Measurements from ENCODE around the gene EPN1. TPM values are rescaled to one million over a fixed set of nuclear protein-coding genes. Genes with fewer than 3 reads are reported as not detected.
A peak's percentile ranks its signal among the peaks of the same experiment; 100 is the strongest.

EPN1 gene
- total and polyA plus RNA-seq, 2 of the 13 experiments (the other 11 are each of a cell fraction or from before 2014, with no cell fraction given): 28.9 to 31.7 TPM

- TF ChIP-seq ZNF781 (CRISPR knock-in tag; IDR thresholded peaks at IDR 0.05; ENCODE audit: borderline replicate concordance, not compliant biosample characterization): no peak
- TF ChIP-seq, protein P1, sequence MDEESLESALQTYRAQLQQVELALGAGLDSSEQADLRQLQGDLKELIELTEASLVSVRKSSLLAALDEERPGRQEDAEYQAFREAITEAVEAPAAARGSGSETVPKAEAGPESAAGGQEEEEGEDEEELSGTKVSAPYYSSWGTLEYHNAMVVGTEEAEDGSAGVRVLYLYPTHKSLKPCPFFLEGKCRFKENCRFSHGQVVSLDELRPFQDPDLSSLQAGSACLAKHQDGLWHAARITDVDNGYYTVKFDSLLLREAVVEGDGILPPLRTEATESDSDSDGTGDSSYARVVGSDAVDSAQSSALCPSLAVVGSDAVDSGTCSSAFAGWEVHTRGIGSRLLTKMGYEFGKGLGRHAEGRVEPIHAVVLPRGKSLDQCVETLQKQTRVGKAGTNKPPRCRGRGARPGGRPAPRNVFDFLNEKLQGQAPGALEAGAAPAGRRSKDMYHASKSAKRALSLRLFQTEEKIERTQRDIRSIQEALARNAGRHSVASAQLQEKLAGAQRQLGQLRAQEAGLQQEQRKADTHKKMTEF (CRISPR knock-in tag; IDR thresholded peaks at IDR 0.05): no peak; the same call in none of the 2 replicates
- TF ChIP-seq SKI (IDR thresholded peaks at IDR 0.05; ENCODE audit: partially characterized antibody): peak; percentile 52
- TF ChIP-seq NFIB (CRISPR knock-in tag; IDR thresholded peaks at IDR 0.05; ENCODE audit: borderline replicate concordance): no peak
- TF ChIP-seq MYNN (CRISPR knock-in tag; IDR thresholded peaks at IDR 0.05; ENCODE audit: low read depth): no peak
- peak; percentile 28 for TF ChIP-seq IKZF4 (CRISPR knock-in tag; IDR thresholded peaks at IDR 0.05; ENCODE audit: borderline replicate concordance, low read depth, not compliant biosample characterization)
- TF ChIP-seq CAMTA2 (CRISPR knock-in tag; IDR thresholded peaks at IDR 0.05; ENCODE audit: borderline replicate concordance): no peak
- no peak for TF ChIP-seq BHLHE40 (IDR thresholded peaks at IDR 0.05; ENCODE audit: low read length)
- TF ChIP-seq, protein P2, sequence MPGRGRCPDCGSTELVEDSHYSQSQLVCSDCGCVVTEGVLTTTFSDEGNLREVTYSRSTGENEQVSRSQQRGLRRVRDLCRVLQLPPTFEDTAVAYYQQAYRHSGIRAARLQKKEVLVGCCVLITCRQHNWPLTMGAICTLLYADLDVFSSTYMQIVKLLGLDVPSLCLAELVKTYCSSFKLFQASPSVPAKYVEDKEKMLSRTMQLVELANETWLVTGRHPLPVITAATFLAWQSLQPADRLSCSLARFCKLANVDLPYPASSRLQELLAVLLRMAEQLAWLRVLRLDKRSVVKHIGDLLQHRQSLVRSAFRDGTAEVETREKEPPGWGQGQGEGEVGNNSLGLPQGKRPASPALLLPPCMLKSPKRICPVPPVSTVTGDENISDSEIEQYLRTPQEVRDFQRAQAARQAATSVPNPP (CRISPR knock-in tag; IDR thresholded peaks at IDR 0.05): no peak
- TF ChIP-seq GABPB1 (CRISPR knock-in tag; IDR thresholded peaks at IDR 0.05): no peak
- peak; percentile 96 for TF ChIP-seq ASH2L (IDR thresholded peaks at IDR 0.05; ENCODE audit: insufficient read length, low read depth, low read length)
- peak; percentile 41; the same call in 1 of the 2 replicates for TF ChIP-seq JUND (CRISPR knock-in tag; IDR thresholded peaks at IDR 0.05)
- TF ChIP-seq ZNF616 (CRISPR knock-in tag; IDR thresholded peaks at IDR 0.05; ENCODE audit: low read depth): no peak
- TF ChIP-seq ZNF567 (CRISPR knock-in tag; IDR thresholded peaks at IDR 0.05; ENCODE audit: borderline replicate concordance): 0 out of 2 replicates have a peak, but pooled peaks have one; percentile 43
- peak; percentile 84 for TF ChIP-seq POLR2G (IDR thresholded peaks at IDR 0.05; ENCODE audit: low read depth, low read length)
- TF ChIP-seq ZNF460 (CRISPR knock-in tag; IDR thresholded peaks at IDR 0.05; ENCODE audit: borderline replicate concordance): peak; percentile 92
- TF ChIP-seq, protein P3, sequence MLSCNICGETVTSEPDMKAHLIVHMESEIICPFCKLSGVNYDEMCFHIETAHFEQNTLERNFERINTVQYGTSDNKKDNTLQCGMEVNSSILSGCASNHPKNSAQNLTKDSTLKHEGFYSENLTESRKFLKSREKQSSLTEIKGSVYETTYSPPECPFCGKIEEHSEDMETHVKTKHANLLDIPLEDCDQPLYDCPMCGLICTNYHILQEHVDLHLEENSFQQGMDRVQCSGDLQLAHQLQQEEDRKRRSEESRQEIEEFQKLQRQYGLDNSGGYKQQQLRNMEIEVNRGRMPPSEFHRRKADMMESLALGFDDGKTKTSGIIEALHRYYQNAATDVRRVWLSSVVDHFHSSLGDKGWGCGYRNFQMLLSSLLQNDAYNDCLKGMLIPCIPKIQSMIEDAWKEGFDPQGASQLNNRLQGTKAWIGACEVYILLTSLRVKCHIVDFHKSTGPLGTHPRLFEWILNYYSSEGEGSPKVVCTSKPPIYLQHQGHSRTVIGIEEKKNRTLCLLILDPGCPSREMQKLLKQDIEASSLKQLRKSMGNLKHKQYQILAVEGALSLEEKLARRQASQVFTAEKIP (CRISPR knock-in tag; IDR thresholded peaks at IDR 0.05; ENCODE audit: borderline replicate concordance): no peak
- peak; percentile 67; the same call in 1 of the 2 replicates for TF ChIP-seq CHD4 (IDR thresholded peaks at IDR 0.05; ENCODE audit: borderline replicate concordance, low read length)
- TF ChIP-seq WIZ (CRISPR knock-in tag; IDR thresholded peaks at IDR 0.05): no peak
- TF ChIP-seq NR2F2 (IDR thresholded peaks at IDR 0.05; ENCODE audit: borderline replicate concordance, low read depth): peak; percentile 51; the same call in 1 of the 2 replicates
- no peak for TF ChIP-seq ZSCAN30 (CRISPR knock-in tag; IDR thresholded peaks at IDR 0.05)
- TF ChIP-seq ZNF607 (CRISPR knock-in tag; IDR thresholded peaks at IDR 0.05; ENCODE audit: borderline replicate concordance): peak; percentile 12; the same call in 1 of the 2 replicates
- peak; percentile 28; the same call in 1 of the 2 replicates for TF ChIP-seq NR2C2 (CRISPR knock-in tag; IDR thresholded peaks at IDR 0.05; ENCODE audit: borderline replicate concordance)
- TF ChIP-seq CHCHD3 (CRISPR knock-in tag; IDR thresholded peaks at IDR 0.05): no peak
- peak; percentile 75 for TF ChIP-seq HDAC1 (CRISPR knock-in tag; IDR thresholded peaks at IDR 0.05)
Observed at GRCh38 chr19:55683449-55684261, 8.6 kb downstream of the EPN1 start (continued).
